Kidney (tissue), 14 donors: ENCODE data around the gene TMEM192. TPM values are rescaled to one million over a fixed set of nuclear protein-coding genes. Genes with fewer than 3 reads are reported as not detected.
"Not testable (repeated sequence)": the region's sequence is repeated elsewhere in the genome, so short reads cannot be mapped to it uniquely, and the experiment has no call there.

ENCODE experiments used
- DNase-seq, 5 donors: peaks; one replicate each; pipeline ENCODE4 v3.0.0-alpha.2; 2013 to 2020
- FAIRE-seq: peaks from 2 replicates; lab custom pipeline; 2012; peaks lifted over from hg19 to GRCh38; lab: Jason Lieb, UNC
- H3K27ac ChIP-seq, 2 donors: one replicate each; pipeline ENCODE4 v1.7.0; 2013; ENCODE audit warnings: low read depth in 2 of 2, low read length in 2 of 2, inconsistent platforms in 1 of 2
- H3K27me3 ChIP-seq: one replicate; pipeline ENCODE4 v1.7.1; 2013; ENCODE audit warnings: low read length, inconsistent platforms; ENCODE audit not compliant: control insufficient read depth, insufficient read depth
- H3K36me3 ChIP-seq, 3 donors: one replicate each; pipeline versions ENCODE4 v1.7.0 to v1.7.1; 2013; ENCODE audit warnings: low read length in 3 of 3, control low read depth in 1 of 3, inconsistent platforms in 1 of 3; ENCODE audit not compliant: insufficient read depth in 3 of 3, control insufficient read depth in 2 of 3
- H3K4me1 ChIP-seq, 3 donors: one replicate each; pipeline versions ENCODE4 v1.7.0 to v1.7.1; 2013; ENCODE audit warnings: low read length in 3 of 3, inconsistent platforms in 1 of 3, low read depth in 1 of 3; ENCODE audit not compliant: control insufficient read depth in 2 of 3, insufficient read depth in 2 of 3
- H3K4me3 ChIP-seq, 3 donors: one replicate each; pipeline versions ENCODE4 v1.7.0 to v1.8.1; 2013; ENCODE audit warnings: low read length in 3 of 3, control low read depth in 1 of 3, inconsistent platforms in 1 of 3
- H3K9ac ChIP-seq, 3 donors: one replicate each; pipeline versions ENCODE4 v1.7.0 to v1.7.1; 2013; ENCODE audit warnings: low read length in 3 of 3, control low read depth in 1 of 3, inconsistent platforms in 1 of 3
- H3K9me3 ChIP-seq, 3 donors: one replicate each; pipeline versions ENCODE4 v1.7.0 to v1.7.1; 2013; ENCODE audit warnings: low read length in 3 of 3, control low read depth in 1 of 3, inconsistent platforms in 1 of 3; ENCODE audit not compliant: control insufficient read depth in 2 of 3, insufficient read depth in 1 of 3
- CTCF ChIP-seq: IDR thresholded peaks from 3 replicates; pipeline ENCODE4 v1.5.1; 2012; ENCODE audit warnings: mild to moderate bottlenecking, moderate library complexity, borderline replicate concordance; ENCODE audit not compliant: insufficient read depth; ENCODE audit errors: extremely low read depth
- intact Hi-C: fragments of 100-400 bp; cut with DNase I; formaldehyde crosslinking; loops from one replicate; pipeline ENCODE4 v1.11.1; 2022
- polyA plus RNA-seq: library from polyadenylated mRNA; stranded (reverse); fragments of 350-450 nt; fragmentation: Illumina TruSeq; extraction: RNeasy Lipid Tissue Mini Kit (QIAGEN cat#74804); gene quantifications from one replicate; pipeline ENCODE4 v1.2.3, GENCODE V29; 2014; ENCODE audit warnings: low read depth, low replicate concordance; ENCODE audit not compliant: insufficient read depth
- total RNA-seq: library from RNA; stranded (reverse); fragmentation: NEBNext Ultra II Directional; extraction: Animal tissue kit (Norgen Biotek cat#: 25700); gene quantifications from one replicate; pipeline ENCODE4 v1.2.1, GENCODE V29; 2021
- donor health status: control.
- donor health status: control.
- donor health status: control.
- donor health status: control.
- donor health status: control.
- donor health status: DM: yes; HTN: yes; CAD: no.
- donor health status: Normal renal cell carcinoma (clear cell type).

Gene TMEM192
- total and polyA plus RNA-seq, 2 donors from 2014 or later: 14.9 to 19.6 TPM

DNA sequence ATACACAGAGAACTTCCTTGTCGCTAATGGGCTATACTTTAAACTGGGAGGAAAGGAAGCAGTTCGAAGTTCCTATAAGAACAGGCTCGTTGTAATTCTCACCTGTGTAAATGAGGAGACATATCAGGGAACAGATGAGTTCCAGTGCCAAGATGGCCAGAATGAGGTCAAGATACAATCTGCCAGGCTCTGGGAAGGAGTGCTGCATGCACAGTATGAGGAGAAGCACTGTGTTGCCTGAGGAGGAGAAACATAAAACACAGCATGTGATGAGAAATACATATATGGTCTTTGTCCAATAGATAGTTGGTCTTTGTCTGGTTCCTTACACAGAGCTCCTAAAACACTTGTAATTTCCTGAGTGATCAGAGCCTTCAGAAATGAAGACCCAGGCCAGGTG lies 24.3 kb downstream of the TMEM192 start:
- no peak for TF ChIP-seq CTCF
- H3K27ac ChIP-seq: no peak overlapping the region
- peaks cover 4 to 24% (median 15%) of the 10 kb centered on the region in 3 donors for H3K36me3 ChIP-seq
- H3K9ac ChIP-seq: no peak overlapping the region
- no peak for FAIRE-seq
- intact Hi-C loops: no loop called here
- no peaks in the 10 kb centered on the region for H3K9me3 ChIP-seq
- no peaks in the 10 kb centered on the region for H3K4me1 ChIP-seq
- DNase-seq: no peak
- no peaks in the 10 kb centered on the region for H3K27me3 ChIP-seq
- H3K4me3 ChIP-seq: no peak overlapping the region

DNA sequence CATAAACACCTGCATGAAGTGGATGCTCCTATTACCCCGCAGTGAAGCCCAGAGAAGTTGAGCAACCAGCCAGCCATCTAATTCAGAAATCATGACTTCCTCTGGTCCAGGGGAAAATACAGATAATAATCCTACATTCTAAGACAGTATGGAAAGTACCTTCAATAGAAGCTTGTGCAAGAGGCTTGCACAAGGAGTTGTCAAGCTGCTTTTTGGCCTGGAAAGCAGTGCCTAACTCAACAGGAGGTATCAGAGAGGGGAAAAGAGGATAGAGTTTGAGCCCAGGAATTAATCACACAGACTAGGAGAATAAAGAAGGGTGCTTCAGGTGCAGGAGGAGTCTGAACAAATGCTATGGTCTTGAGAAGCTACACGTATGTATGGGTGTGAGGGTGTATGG lies 26.7 kb downstream of the TMEM192 start:
- no peak for TF ChIP-seq CTCF
- Histone ChIP-seq H3K9ac (no peak overlapping the region), H3K9me3 (no peaks in the 10 kb centered on the region), H3K36me3 (peaks cover 4 to 22% (median 15%) of the 10 kb centered on the region in 3 donors), H3K4me1 (no peaks in the 10 kb centered on the region), H3K27me3 (no peaks in the 10 kb centered on the region), H3K27ac (no peak overlapping the region), H3K4me3 (no peak overlapping the region)
- DNase-seq (no peak), FAIRE-seq (no peak)
- intact Hi-C loops: no loop called here

DNA sequence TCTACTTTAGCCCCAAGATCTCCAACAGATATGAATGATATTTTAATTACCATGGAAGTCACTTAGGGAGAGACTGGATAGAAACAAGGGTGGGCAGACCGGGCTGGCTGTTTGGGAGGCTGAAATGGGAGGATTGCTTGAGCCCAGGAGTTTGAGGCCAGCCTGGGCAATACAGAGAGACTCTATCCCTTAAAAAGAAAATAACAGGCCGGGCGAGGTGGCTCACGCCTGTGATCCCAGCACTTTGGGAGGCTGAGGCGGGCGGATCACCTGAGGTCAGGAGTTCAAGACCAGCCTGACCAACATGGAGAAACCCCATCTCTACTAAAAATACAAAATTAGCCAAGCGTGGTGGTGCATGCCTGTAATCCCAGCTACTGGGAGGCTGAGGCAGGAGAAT lies 27.9 kb downstream of the TMEM192 start:
- H3K27ac ChIP-seq, DNase-seq, H3K4me1 ChIP-seq, H3K9ac ChIP-seq, intact Hi-C loops, H3K9me3 ChIP-seq, H3K27me3 ChIP-seq, FAIRE-seq, H3K4me3 ChIP-seq: not testable (repeated sequence)
- peaks cover 4 to 22% (median 15%) of the 10 kb centered on the region in 3 donors for H3K36me3 ChIP-seq

DNA sequence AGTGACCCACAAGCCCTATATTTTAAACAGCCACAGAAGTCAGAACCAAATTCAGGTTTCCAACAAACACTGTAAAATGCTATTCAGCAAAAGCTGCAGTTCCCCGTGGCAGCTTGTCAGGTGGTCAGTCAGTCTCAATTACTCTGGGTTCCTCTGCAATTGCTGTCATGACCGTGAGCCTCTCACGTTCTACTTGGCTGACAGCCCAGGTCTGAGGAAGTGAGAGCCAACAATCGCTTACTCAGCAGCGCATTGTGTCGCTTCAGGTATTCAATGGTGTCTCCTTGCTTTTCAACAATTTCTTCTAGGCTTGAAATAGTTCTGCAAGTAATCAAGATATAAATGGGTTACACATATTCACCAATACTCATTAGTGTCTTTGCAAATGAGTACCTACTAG lies 33.2 kb downstream of the TMEM192 start:
- Histone ChIP-seq H3K9ac (no peak overlapping the region), H3K4me3 (no peak overlapping the region), H3K9me3 (no peaks in the 10 kb centered on the region), H3K4me1 (no peaks in the 10 kb centered on the region), H3K27ac (peak overlapping the region in 1 of 2 donors; percentile 52), H3K36me3 (peaks cover 0 to 9% (median 0%) of the 10 kb centered on the region in 3 donors), H3K27me3 (no peaks in the 10 kb centered on the region)
- no peak for TF ChIP-seq CTCF
- DNase-seq (peak in 3 of 5 donors; percentile 12 to 62 (median 25)), FAIRE-seq (peak; percentile 53)
- intact Hi-C loops: no loop called here
